Muscle of back (tissue), 11 donors: ENCODE data around the gene DSCAML1. TPM values are rescaled to one million over a fixed set of nuclear protein-coding genes. Genes with fewer than 3 reads are reported as not detected.

Experiments
- DNase-seq, 3 donors: peaks; one replicate each; pipeline versions ENCODE4 v3.0.0 to v3.0.0-alpha.2; 2013
- polyA plus RNA-seq, 10 donors: library from polyadenylated mRNA; unstranded; fragments of 120-200 nt; gene quantifications; one replicate each; pipeline ENCODE4 v1.2.1, GENCODE V29; 2013; ENCODE audit not compliant: insufficient read length in 10 of 10

DSCAML1 gene
- polyA plus RNA-seq, 10 donors = 0.28 to 1.3 (median 0.57) TPM

GRCh38 chr11:117453886-117454563 lies 343.0 kb downstream of the DSCAML1 start:
- no peak for DNase-seq

- no peak for DNase-seq
Measured at GRCh38 chr11:117449111-117449693, 347.8 kb downstream of the DSCAML1 start.

GRCh38 chr11:117444711-117445658 lies 352.0 kb downstream of the DSCAML1 start:
- DNase-seq = peak in 1 of 3 donors; percentile 22

DNA sequence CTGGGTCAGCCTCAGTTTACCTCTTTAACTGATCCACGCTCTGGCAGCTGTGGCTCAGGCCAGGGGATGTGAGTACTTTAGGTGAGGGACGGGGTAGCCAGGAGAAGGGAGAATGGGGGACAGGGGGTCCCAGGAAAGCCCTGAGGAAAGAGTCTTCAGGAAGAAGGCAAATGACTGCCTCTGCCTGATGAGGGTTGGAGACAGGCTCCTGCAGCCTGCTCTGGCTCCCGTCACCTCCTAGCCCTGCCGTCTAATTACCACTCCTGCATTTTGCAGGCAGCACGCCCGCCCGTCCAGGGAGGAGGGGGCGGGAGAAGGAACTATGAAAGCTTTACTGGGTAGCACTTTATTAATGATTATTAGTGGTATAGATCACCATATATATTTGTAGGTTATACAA lies 352.8 kb downstream of the DSCAML1 start:
- DNase-seq = peak in 1 of 3 donors; percentile 12

- DNase-seq = peak; percentile 41 to 83 (median 61)
Measured at GRCh38 chr11:117443266-117444186, 353.5 kb downstream of the DSCAML1 start.

DNA sequence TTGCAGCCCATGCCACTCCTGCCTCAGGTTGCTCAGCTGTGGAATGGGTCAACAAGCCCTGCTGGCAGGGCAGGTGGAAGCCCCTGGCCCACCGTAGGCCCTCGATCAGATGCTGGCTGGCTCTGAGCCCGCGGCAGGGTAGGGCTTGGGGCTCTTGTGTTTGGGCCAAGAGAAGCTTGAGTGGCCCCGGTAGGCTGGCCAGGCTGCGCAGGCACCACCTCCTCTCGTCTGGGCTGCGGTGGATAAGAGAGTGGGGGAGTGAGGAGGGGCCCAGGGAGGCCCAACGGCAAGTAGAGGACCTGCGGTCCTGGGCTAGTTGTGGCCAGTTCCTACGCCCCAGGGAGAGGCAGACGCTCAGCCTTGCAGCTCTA lies 354.2 kb downstream of the DSCAML1 start:
- DNase-seq = no peak

- no peak for DNase-seq
Measured at GRCh38 chr11:117442049-117442868, 354.8 kb downstream of the DSCAML1 start.

DNA sequence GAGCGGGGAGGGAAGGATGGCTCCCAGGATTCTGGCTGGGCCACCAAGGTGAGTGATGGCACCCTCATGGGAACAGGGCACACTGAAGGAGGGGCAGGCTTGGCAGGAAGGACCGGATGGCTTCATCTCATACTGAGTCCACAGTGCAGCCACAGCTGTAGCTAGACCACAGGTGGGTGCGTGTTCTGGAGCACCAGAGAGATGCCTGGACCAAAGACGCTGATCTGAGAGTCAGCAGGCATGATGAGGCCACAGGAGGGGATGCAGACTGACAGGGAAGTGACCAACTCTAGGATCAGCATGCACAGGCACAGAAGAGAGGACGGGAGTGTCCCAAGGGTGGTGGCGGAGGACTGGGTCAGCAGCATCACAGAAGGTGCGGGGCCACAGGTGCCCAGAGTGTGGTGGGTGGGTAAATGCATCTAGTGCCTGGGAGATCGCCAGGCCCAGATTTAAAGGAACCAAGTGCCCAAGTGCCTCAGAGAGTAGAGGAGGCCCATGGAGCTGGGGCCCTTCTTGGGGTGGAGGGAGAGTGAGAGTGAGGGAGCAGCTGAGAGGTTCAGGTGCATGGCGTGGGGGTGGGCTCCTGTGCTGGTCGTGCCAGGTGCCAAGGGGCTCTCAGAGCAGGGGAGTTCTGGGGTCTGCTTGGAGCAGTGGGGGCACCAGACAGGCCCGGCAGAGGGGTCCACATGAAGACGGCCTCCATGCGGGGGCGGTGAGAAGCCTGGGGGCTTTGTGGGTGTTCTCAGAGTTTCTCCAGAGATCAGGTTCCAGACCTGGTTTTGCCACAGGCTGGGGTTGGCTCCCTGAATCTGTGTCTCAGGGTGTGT lies 355.7 kb downstream of the DSCAML1 start:
- DNase-seq = no peak

DNA sequence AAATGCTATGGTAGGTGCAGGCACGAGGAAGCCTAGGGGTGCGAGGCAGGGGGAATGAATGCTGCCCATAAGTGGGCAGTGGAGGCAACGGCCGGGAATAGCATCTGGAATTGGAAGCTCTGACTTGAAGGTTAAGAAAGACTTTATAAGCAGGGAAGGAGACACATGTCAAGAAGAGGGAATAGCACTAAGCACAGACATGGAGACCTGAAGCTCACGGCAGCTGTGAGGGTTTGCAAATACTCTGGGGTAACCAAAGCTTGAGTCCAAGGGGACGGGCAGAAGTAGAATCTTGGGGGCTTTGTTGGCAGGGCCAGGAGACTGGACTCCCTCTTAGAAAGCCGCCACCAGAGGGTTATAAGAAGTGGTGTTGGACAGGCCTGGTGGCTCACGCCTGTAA lies 356.8 kb downstream of the DSCAML1 start:
- DNase-seq = no peak

DNA sequence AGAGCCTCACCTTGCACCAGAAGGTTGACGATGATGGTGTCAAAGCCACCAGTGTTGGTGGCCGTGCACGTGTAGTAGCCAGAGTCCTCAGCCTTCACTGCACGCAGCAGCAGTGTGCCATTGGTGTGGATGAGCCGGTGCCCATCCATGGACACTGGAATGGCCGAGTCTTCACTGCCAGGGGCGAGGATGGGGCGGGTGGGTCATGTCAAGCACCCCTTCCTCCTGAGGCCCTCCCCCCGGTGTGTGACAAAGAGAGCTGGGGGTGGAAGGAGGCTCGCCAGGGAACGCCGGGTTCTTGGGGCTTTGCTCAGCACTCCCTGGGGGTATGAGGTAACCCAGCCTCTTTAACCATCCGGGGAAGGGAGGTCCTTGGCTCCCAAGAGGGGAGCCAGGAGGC lies 357.8 kb downstream of the DSCAML1 start:
- no peak for DNase-seq

DNA sequence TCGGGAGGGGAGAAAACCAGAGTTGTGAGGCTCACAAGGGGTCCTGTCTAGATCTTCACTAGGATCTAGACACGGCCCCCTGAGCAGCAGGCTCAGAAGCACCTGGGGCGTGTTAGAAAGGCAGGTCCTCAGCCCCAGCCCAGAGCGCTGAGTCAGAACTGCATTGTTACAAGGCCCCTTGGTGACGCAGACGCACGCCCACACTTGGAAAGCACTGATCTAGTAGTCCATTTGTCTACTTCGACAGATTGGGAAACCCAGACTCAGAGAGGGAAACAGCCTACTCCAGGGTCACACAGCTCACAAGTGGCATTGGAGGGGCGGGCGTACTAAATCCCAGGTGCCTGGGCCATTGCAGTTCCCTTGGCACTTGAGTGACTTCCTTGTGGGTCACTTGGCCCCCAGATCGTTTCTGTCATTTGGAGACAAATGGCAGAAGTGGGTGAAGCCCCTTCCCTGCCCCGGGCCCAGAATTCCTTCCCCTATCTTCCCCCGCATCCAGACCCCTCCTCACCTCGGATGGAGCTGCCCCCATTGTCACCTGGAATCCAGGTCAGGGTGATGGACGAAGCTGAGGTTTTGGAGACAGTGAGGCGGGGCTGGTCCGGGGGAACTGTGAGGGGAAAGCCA lies 358.5 kb downstream of the DSCAML1 start:
- no peak for DNase-seq

- no peak for DNase-seq
Measured at GRCh38 chr11:117437791-117438130, 359.3 kb downstream of the DSCAML1 start.

GRCh38 chr11:117437041-117437790 lies 359.8 kb downstream of the DSCAML1 start:
- no peak for DNase-seq

- no peak for DNase-seq
Measured at GRCh38 chr11:117435326-117435725, 361.7 kb downstream of the DSCAML1 start.

GRCh38 chr11:117434481-117434880 lies 362.5 kb downstream of the DSCAML1 start:
- DNase-seq = no peak

DNA sequence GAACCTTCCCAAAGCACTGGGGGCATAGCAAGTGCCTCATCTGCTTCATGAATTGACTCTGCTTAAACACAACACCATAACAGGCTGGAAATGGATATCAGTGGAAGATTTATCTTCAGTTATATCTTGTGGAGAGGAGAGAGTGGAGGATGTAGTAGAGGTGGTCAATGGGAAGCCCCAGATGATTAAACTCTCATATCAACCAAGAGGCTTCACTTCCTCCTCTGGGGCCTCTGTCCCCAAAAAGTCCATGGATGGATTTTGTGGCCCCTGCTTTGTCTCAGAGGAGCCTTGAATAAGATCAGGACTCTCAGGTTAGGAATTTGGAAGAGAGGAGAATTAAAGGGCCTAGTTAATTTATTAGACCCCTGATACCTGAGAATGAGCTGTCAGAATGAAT lies 363.3 kb downstream of the DSCAML1 start:
- DNase-seq = no peak

- no peak for DNase-seq
Measured at GRCh38 chr11:117431436-117431835, 365.6 kb downstream of the DSCAML1 start.

DNA sequence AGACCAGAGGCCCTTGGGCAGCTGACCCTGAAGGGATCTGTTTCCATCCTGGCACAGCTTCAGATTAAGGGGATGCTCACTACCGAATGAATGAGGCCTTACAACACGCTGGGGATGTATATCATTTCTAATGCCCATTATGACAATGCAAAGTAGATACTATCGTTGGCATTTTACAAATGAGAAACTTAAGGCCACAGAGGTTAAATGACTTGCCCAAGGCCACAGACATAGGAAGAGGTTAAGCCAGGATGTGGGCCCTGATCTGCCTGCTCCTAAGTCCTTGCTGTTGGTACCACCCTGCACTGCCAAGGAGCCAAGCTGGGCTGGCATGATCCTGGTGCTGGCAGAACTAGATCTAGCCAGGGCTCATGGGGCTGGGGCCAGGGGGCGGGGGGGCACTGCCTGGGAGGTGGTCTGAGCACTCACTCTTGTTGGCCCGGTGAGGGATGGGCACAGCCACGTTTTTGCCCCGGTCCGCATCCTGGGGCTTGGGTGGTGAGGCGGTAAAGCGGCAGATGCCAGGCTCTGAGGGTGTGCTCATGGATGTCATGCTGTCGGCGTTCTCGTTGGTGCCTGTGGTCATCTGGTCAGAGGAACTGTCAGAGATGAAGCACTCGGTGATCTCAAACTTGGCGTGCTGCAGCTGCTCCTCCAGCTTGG lies 366.6 kb downstream of the DSCAML1 start:
- no peak for DNase-seq
